ENCODE results near the gene SLC11A1.

Gene SLC11A1

GRCh38 chr2:218342837-218343236 lies 39.2 kb upstream of the SLC11A1 start:
- no peak overlapping the region for H3K4me3 ChIP-seq (ENCODE audit: control insufficient read depth, low read depth, low read length)
- no peak for DNase-seq (ENCODE audit: low read depth)
- no peak for TF ChIP-seq CTCF (IDR thresholded peaks at IDR 0.05; ENCODE audit: control insufficient read depth, insufficient read depth, low read depth, low read length, missing control alignments)

- H3K4me3 ChIP-seq (ENCODE audit: control insufficient read depth, low read depth, low read length), result no peak overlapping the region
- peak; percentile 33 for DNase-seq (ENCODE audit: low read depth)
- no peak for TF ChIP-seq CTCF (IDR thresholded peaks at IDR 0.05; ENCODE audit: control insufficient read depth, insufficient read depth, low read depth, low read length, missing control alignments)
Measured at GRCh38 chr2:218343591-218343990, 38.5 kb upstream of the SLC11A1 start.

DNA sequence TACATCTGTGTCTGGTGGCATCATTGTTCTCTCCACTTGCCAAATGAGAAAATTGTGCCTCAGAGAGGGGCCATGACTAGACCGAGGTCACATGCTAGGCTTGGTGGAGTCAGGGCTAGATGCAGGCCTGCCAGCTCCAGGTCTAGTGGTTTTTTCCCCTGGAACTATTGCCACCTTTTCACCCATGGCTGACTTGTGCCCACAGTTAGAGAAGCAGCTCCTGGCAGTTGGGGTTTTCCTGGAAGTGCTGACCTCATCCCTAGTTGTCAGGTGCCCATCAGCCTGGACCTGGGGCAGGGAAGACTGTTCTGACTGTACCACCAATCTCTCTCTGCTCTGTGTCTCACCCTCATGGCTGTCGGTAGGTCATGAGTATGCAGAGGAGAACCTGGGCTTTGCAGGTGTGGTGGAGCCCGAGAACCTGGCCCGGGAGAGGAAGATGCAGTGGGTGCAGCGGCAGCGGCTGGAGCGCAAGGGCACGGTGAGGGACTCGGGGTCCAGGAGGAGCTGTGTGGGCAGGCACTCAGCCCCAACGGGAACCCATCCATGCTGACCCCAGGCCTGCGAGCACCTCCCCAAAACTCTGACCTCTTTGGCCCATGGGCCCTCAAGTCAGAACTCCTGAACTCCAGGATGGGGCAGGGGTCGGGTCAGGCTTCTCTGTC lies 37.9 kb upstream of the SLC11A1 start:
- TF ChIP-seq CTCF (IDR thresholded peaks at IDR 0.05; ENCODE audit: control insufficient read depth, insufficient read depth, low read depth, low read length, missing control alignments), result no peak
- no peak overlapping the region for H3K4me3 ChIP-seq (ENCODE audit: control insufficient read depth, low read depth, low read length)
- no peak for DNase-seq (ENCODE audit: low read depth)

DNA sequence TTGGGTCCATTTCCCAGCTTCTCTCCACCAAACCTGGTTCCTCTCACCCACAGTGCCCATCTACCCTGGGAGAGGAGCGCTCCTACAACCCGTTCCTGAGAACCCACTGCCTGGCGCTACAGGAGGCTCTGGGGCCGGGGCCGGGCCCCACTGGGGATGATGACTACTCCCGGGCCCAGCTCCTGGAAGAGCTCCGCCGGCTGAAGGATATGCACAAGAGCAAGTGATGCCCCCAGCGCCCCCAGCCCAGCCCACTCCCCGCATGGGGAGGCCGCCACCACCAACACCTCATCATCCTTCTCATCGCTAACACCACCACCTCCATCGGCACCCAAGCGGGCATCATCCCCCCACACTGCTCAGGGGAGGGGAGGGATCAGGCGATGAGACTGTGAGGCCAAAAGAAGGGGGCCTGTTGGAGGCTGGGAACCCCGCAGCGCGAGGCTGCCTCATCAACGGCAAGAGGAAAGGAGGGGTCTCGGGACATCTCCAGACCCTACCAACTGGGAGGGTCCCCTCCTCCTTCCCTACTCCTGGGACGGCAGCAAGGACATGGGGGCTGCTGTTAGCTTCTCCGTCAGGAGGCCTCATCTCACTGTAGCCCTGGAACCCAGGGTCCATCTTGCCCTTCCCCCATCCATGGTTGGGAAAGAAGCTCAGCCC lies 37.2 kb upstream of the SLC11A1 start:
- TF ChIP-seq CTCF (IDR thresholded peaks at IDR 0.05; ENCODE audit: control insufficient read depth, insufficient read depth, low read depth, low read length, missing control alignments), result no peak
- no peak overlapping the region for H3K4me3 ChIP-seq (ENCODE audit: control insufficient read depth, low read depth, low read length)
- DNase-seq (ENCODE audit: low read depth), result no peak

- no peak overlapping the region for H3K4me3 ChIP-seq (ENCODE audit: control insufficient read depth, low read depth, low read length)
- TF ChIP-seq CTCF (IDR thresholded peaks at IDR 0.05; ENCODE audit: control insufficient read depth, insufficient read depth, low read depth, low read length, missing control alignments), result no peak
- DNase-seq (ENCODE audit: low read depth), result no peak
Measured at GRCh38 chr2:218345491-218346236, 36.4 kb upstream of the SLC11A1 start.

DNA sequence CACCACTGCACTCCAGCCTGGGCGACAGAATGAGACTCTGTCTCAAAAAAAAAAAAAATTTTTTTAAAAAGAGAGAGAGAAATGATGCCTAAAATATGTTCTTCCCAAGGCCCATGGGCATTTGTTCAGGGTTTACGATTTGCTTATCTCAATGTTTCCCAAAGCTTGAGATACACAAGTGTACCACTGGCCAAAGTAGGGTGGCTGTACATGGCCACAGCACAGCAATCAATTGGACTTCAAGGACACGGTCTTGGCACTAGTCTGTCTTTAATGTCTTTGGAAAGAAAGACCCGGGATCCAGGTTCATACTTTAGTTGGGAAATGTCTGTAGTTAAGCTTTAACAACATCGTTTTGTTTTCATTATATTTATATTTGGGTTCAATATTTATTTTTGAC lies 34.9 kb upstream of the SLC11A1 start:
- no peak overlapping the region for H3K4me3 ChIP-seq (ENCODE audit: control insufficient read depth, low read depth, low read length)
- no peak for DNase-seq (ENCODE audit: low read depth)
- TF ChIP-seq CTCF (IDR thresholded peaks at IDR 0.05; ENCODE audit: control insufficient read depth, insufficient read depth, low read depth, low read length, missing control alignments), result no peak
